Keratinocyte (primary cell): ENCODE results near the gene TSSC4. TPM values are rescaled to one million over a fixed set of nuclear protein-coding genes. Genes with fewer than 3 reads are reported as not detected.

Experiments used
- DNase-seq: peaks from one replicate; pipeline ENCODE4 v3.0.0-alpha.2; 2011; ENCODE audit warnings: low read depth, missing footprints, low spot score
- FAIRE-seq: peaks from 2 replicates; lab custom pipeline; 2011; peaks lifted over from hg19 to GRCh38; lab: Jason Lieb, UNC
- H2AFZ ChIP-seq: 2 replicates; pipeline ENCODE4 v1.6.0; 2012; ENCODE audit warnings: low read length, control low read depth, inconsistent platforms; ENCODE audit not compliant: control insufficient read depth
- H3K27ac ChIP-seq: 2 replicates; pipeline ENCODE4 v1.5.1; 2011; ENCODE audit warnings: low read length; ENCODE audit not compliant: control insufficient read depth, insufficient read depth
- H3K27me3 ChIP-seq: 3 replicates; pipeline ENCODE4 v1.6.0; 2011; ENCODE audit warnings: low read length; ENCODE audit not compliant: control insufficient read depth, insufficient read depth; ENCODE audit errors: extremely low read depth
- H3K36me3 ChIP-seq, 2 experiments: 2 replicates in 1 of 2; 3 replicates in 1 of 2; pipeline ENCODE4 v1.5.1; 2011; ENCODE audit warnings: low read length in 2 of 2, mild to moderate bottlenecking in 1 of 2; ENCODE audit not compliant: control insufficient read depth in 2 of 2, insufficient read depth in 2 of 2; ENCODE audit errors: extremely low read depth in 1 of 2
- H3K4me1 ChIP-seq: 3 replicates; pipeline ENCODE4 v1.5.1; 2011; ENCODE audit warnings: low read length; ENCODE audit not compliant: control insufficient read depth, insufficient read depth; ENCODE audit errors: extremely low read depth
- H3K4me2 ChIP-seq: 3 replicates; pipeline ENCODE4 v1.6.0; 2011; ENCODE audit warnings: low read depth, low read length; ENCODE audit not compliant: control insufficient read depth, insufficient read depth; ENCODE audit errors: extremely low read depth
- H3K4me3 ChIP-seq, 3 experiments: fragments of 200-600 bp in 1 of 3; sonication (generic) in 1 of 3; 2 replicates in 2 of 3; 3 replicates in 1 of 3; pipeline ENCODE4 v1.5.1; 2011 to 2016; ENCODE audit warnings: low read length in 3 of 3, mild to moderate bottlenecking in 3 of 3, control low read depth in 2 of 3, inconsistent platforms in 1 of 3, low read depth in 1 of 3, mixed read lengths in 1 of 3, mixed run types in 1 of 3, moderate library complexity in 1 of 3; ENCODE audit not compliant: control insufficient read depth in 2 of 3, insufficient read depth in 2 of 3; ENCODE audit errors: extremely low read depth in 1 of 3
- H3K79me2 ChIP-seq: 2 replicates; pipeline ENCODE4 v1.6.0; 2012; ENCODE audit warnings: low read length; ENCODE audit not compliant: control insufficient read depth, insufficient read depth
- H3K9ac ChIP-seq: 3 replicates; pipeline ENCODE4 v1.6.0; 2011; ENCODE audit warnings: low read length; ENCODE audit not compliant: control insufficient read depth, insufficient read depth; ENCODE audit errors: extremely low read depth
- H3K9me1 ChIP-seq: 3 replicates; pipeline ENCODE4 v1.6.0; 2011; ENCODE audit warnings: low read length; ENCODE audit not compliant: control insufficient read depth, insufficient read depth; ENCODE audit errors: extremely low read depth
- H3K9me3 ChIP-seq: 2 replicates; pipeline ENCODE4 v1.5.1; 2012; ENCODE audit warnings: low read depth, low read length; ENCODE audit not compliant: control insufficient read depth
- H4K20me1 ChIP-seq: 3 replicates; pipeline ENCODE4 v1.6.0; 2011; ENCODE audit warnings: low read length; ENCODE audit not compliant: control insufficient read depth, insufficient read depth; ENCODE audit errors: extremely low read depth
- CTCF ChIP-seq, 3 experiments: IDR thresholded peaks in 1 of 3; conservative IDR thresholded peaks in 1 of 3; optimal IDR thresholded peaks in 1 of 3; 2 replicates in 2 of 3; 3 replicates in 1 of 3; pipeline versions ENCODE3 to v1.5.1; 2011; ENCODE audit warnings: low read length in 3 of 3, mild to moderate bottlenecking in 3 of 3, moderate library complexity in 2 of 3, control low read depth in 1 of 3, inconsistent platforms in 1 of 3; ENCODE audit not compliant: insufficient read depth in 2 of 3; ENCODE audit errors: extremely low read depth in 1 of 3
- EZH2 ChIP-seq: IDR thresholded peaks from one replicate; pipeline ENCODE4 v1.6.1; 2012; ENCODE audit warnings: inconsistent platforms, mild to moderate bottlenecking, low read length, moderate library complexity
- dilution Hi-C: fragments of 300-500 bp; cut with MboI; formaldehyde crosslinking; loops from one replicate; pipeline ENCODE4 v1.7.0; 2020; ENCODE audit warnings: low sequenced_read_pairs; ENCODE audit not compliant: extremely low pct_ligation_motif_present
- polyA plus RNA-seq, 5 experiments: library from polyadenylated mRNA; depleted of rRNA in 3 of 5; stranded (reverse) in 3 of 5; stranded (forward) in 1 of 5; unstranded in 1 of 5; fragments of >200 nt; gene quantifications; 1 replicate in 1 of 5; 2 replicates in 3 of 5; 3 replicates in 1 of 5; pipeline versions ENCODE4 v1.2.1 to v1.2.3, GENCODE V29; 2011 to 2012; ENCODE audit warnings: missing spikeins in 2 of 5, low read depth in 1 of 5, low replicate concordance in 1 of 5

TSSC4 gene
- polyA plus RNA-seq, 1 donor (not counting 4 experiments of a cell fraction or from before 2014, with no cell fraction given): 15.9 TPM

GRCh38 chr11:2369320-2369719, 31.2 kb upstream of the TSSC4 start:
- Histone ChIP-seq H3K79me2 (no peaks in the 10 kb centered on the region), H4K20me1 (no peaks in the 10 kb centered on the region), H3K4me2 (no peak overlapping the region), H2AFZ (no peak overlapping the region), H3K4me3 (no peak overlapping the region), H3K9me3 (no peaks in the 10 kb centered on the region), H3K27ac (no peak overlapping the region), H3K4me1 (peaks cover 8% of the 10 kb centered on the region), H3K27me3 (no peaks in the 10 kb centered on the region), H3K9ac (no peak overlapping the region), H3K9me1 (no peaks in the 10 kb centered on the region), H3K36me3 (no peaks in the 10 kb centered on the region)
- TF ChIP-seq EZH2 (no peak), CTCF (optimal IDR thresholded peaks at IDR 0.05 in 1 of 3, IDR thresholded peaks at IDR 0.05 in 1 of 3, conservative IDR thresholded peaks at IDR 0.05 in 1 of 3; ENCODE audit: extremely low read depth in 1 of 3, insufficient read depth in 2 of 3, low read length in 3 of 3) (no peak)
- FAIRE-seq (no peak), DNase-seq (no peak)
- dilution Hi-C loops: no loop called here

- no peak for FAIRE-seq
- dilution Hi-C loops: no loop called here
- H3K36me3 ChIP-seq: no peaks in the 10 kb centered on the region
- H3K27ac ChIP-seq: no peak overlapping the region
- H4K20me1 ChIP-seq: no peaks in the 10 kb centered on the region
- H3K9ac ChIP-seq: no peak overlapping the region
- H3K4me2 ChIP-seq: no peak overlapping the region
- H3K9me1 ChIP-seq: no peaks in the 10 kb centered on the region
- DNase-seq: no peak
- TF ChIP-seq EZH2: no peak
- TF ChIP-seq CTCF (optimal IDR thresholded peaks at IDR 0.05 in 1 of 3, IDR thresholded peaks at IDR 0.05 in 1 of 3, conservative IDR thresholded peaks at IDR 0.05 in 1 of 3; ENCODE audit: extremely low read depth in 1 of 3, insufficient read depth in 2 of 3, low read length in 3 of 3): no peak
- no peaks in the 10 kb centered on the region for H3K27me3 ChIP-seq
- H3K79me2 ChIP-seq: no peaks in the 10 kb centered on the region
- no peak overlapping the region for H2AFZ ChIP-seq
- H3K4me1 ChIP-seq: peaks cover 11% of the 10 kb centered on the region
- H3K9me3 ChIP-seq: no peaks in the 10 kb centered on the region
- no peak overlapping the region for H3K4me3 ChIP-seq
These were observed 30.7 kb upstream of the TSSC4 start for GRCh38 chr11:2369896-2370295.
